Fibroblast of pulmonary artery (primary cell): Measurements from ENCODE around the gene TMCO2.

Source experiments
- DNase-seq: peaks from one replicate; pipeline ENCODE4 v3.0.0-alpha.2; 2010; ENCODE audit warnings: low read depth
- H3K4me3 ChIP-seq: replicated peaks from 2 replicates; pipeline ENCODE4 v1.5.1; 2011; ENCODE audit warnings: low read depth, mild to moderate bottlenecking, control low read depth, low read length, moderate library complexity
- TF ChIP-seq, protein P1 (sequence below): IDR thresholded peaks from 2 replicates; pipeline ENCODE4 v1.5.1; 2011; ENCODE audit warnings: mild to moderate bottlenecking, control low read depth, low read length, inconsistent platforms; ENCODE audit errors: missing control alignments

Gene TMCO2

DNA sequence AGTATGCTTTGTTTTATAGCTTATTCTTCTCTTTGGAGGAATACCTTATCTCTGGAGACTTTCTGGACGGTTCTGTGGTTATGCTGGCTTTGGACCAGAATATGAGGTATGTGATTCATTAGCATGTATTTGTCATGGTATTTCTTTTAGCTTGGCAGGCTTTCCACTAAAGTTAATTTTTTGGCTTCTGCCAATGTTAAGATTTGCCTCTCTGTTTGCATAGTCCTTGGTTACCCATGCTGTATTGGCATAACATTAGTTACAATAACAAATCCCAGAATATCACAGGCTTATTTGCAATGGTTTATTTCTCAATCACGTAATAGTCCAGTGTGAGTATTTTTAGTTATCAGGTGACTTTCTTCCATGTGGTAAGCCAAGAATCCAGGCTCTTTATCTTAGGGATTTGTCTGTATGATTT is 20.0 kb downstream of the TMCO2 start:
- TF ChIP-seq, protein P1, sequence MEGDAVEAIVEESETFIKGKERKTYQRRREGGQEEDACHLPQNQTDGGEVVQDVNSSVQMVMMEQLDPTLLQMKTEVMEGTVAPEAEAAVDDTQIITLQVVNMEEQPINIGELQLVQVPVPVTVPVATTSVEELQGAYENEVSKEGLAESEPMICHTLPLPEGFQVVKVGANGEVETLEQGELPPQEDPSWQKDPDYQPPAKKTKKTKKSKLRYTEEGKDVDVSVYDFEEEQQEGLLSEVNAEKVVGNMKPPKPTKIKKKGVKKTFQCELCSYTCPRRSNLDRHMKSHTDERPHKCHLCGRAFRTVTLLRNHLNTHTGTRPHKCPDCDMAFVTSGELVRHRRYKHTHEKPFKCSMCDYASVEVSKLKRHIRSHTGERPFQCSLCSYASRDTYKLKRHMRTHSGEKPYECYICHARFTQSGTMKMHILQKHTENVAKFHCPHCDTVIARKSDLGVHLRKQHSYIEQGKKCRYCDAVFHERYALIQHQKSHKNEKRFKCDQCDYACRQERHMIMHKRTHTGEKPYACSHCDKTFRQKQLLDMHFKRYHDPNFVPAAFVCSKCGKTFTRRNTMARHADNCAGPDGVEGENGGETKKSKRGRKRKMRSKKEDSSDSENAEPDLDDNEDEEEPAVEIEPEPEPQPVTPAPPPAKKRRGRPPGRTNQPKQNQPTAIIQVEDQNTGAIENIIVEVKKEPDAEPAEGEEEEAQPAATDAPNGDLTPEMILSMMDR, result no peak
- H3K4me3 ChIP-seq, result no peak overlapping the region
- peak; percentile 98 for DNase-seq

DNA sequence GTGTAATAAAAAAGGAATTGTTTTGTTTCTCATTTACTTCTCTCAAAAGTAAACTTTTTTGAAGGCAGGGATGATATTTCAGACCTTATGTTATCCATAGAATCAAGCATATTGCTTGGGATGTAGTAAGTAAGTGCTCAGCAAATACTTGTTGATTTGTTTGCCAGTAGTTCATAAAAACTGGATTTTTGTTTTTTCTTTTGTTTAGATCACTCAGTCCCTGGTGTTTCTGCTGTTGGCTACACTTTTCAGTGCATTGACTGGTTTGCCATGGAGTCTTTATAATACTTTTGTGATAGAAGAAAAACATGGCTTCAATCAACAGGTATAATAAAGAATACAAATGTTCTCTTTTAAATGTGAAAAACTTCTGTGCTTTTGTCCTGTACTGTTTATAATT is 20.5 kb downstream of the TMCO2 start:
- TF ChIP-seq, protein P1, result no peak
- DNase-seq, result no peak
- H3K4me3 ChIP-seq, result no peak overlapping the region

DNA sequence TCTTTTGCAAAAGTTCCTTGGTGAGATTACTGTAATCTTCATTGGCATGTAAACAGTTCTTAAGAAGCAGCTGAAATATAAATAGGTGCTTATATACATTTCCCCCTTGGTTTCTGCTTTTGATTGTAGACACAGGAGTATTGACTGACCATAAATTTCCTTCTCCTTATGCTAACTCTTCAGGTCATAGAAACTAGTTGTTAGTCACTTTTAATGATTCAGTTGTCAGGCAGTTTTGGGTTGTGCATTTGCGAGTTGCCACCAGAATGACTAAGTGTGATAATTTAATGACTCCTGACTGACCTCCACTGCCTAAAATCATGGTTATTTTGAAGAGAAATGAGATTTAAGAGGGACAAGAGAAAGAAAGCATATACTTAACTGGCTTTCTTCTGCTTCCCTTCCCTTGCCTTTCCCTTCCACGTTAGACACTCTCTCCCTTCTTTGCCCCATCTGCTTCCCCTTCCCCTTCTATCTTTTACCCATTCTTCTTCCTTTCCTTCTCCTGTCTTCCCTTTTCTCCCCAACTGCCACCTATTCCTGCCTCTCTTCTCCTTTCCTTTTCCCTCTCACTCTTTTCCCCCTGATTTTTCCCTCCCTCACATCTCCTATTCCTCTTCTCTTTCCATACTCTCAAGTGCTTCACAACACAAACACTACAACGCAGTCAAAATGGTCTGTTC is 22.6 kb downstream of the TMCO2 start:
- H3K4me3 ChIP-seq, result no peak overlapping the region
- no peak for DNase-seq
- TF ChIP-seq, protein P1, result no peak

DNA sequence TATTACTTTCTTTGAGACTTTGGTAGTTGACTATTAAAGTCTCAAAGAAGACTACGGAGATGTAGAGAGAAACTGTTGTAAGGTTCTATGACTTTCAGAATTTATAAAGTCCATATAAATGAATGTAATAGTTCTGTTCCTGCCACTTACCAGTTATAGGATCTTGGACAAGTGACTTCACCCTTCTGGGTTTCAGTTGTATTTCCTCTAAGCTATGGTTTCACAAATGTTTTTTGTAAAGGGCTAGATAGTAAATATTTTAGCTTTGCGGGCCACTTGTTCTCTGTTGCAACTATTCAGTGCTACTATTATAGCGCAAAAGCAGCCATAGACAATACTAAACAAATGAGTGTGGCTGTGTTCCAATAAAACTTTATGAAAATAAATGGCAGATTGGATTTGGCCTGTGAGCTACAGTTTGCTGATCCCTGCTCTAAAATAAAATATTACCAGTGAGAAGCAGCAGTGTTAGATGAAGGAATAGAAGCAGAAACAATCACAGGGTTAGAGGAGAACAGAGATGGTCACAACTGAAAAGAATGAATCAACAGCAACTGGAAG is 25.0 kb downstream of the TMCO2 start:
- H3K4me3 ChIP-seq, result no peak overlapping the region
- TF ChIP-seq, protein P1, result no peak
- no peak for DNase-seq

DNA sequence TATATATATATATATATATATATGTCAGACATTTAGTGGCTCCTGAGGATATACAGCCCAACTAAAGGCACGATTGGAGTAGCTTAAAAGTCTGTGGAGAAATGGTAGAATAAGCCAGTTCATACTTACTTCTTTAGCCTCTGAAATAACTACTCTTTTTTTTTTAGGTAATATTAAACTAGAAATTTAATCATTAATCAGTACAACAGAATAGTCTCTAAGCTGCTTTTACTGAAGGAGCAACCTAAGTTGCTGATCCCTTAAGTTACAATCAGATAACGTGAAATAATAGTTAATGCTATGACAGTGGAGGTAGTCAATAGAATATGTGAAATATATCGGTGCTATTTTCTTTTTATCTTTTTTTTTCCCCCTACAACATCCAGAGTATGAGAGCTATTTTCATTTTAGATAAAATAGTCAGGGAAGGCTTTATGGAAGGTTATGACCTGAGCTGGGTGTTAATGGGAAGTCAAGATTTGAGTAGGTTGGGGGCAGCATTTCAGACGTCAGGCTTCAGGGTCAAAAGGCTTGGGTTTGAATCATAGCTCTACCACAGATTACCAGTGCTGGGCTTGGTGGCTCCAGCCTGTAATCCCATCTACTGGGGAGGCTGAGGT is 25.9 kb downstream of the TMCO2 start:
- TF ChIP-seq, protein P1, result no peak
- H3K4me3 ChIP-seq, result no peak overlapping the region
- no peak for DNase-seq

DNA sequence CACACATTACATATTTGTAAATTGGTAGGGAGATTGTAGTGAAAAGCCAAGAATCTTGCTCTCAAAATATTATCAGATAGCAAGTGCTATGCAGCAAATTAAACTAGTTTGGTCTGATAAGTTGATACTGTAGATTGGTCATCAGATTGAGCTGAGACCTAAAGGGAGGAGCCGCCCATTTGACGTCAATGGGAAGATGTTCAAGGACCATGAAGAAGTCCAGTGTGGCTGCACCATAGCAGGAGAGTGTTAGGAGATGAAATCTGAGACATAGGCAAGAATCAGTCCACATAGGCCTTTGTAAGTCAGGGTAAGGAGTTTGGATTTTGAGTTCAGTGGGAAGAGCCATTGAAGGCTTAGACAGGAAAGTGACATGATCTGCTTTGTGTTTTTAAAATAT is 26.6 kb downstream of the TMCO2 start:
- no peak for DNase-seq
- no peak overlapping the region for H3K4me3 ChIP-seq
- TF ChIP-seq, protein P1, result no peak
